ENCODE results near the gene CD36. TPM values are rescaled to one million over a fixed set of nuclear protein-coding genes. Genes with fewer than 3 reads are reported as not detected.

CD36 gene
- polyA plus RNA-seq, 1 donor from 2014 or later = 0.31 TPM

DNA sequence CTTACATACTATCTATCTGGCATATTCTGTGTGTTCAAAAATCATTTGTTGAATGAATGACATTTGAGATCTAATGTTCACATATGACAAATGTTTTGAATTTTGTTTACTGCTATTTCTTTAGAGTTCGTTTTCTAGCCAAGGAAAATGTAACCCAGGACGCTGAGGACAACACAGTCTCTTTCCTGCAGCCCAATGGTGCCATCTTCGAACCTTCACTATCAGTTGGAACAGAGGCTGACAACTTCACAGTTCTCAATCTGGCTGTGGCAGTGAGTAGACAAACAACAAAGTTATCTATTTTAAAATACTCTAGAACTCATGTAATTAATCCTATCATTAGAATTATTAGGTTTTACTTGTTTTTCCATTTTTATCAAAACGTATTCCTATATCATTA is 22.5 kb downstream of the CD36 start:
- no peaks in the 10 kb centered on the region for H3K36me3 ChIP-seq (ENCODE audit: insufficient read depth, low read length)
- no peak overlapping the region for H3K9ac ChIP-seq (ENCODE audit: low read length)
- no peaks in the 10 kb centered on the region for H3K9me2 ChIP-seq (ENCODE audit: insufficient read depth, low read length)
- no peak overlapping the region for H2AFZ ChIP-seq (ENCODE audit: low read depth, low read length)
- no peaks in the 10 kb centered on the region for H3K27me3 ChIP-seq (ENCODE audit: insufficient read depth, low read depth, low read length)
- H3K4me3 ChIP-seq (ENCODE audit: low read length) = no peak overlapping the region
- H3K4me2 ChIP-seq (ENCODE audit: low read length) = no peak overlapping the region
- no peaks in the 10 kb centered on the region for H3K9me3 ChIP-seq (ENCODE audit: low read length)
- TF ChIP-seq MXI1 (conservative IDR thresholded peaks at IDR 0.05; ENCODE audit: poor library complexity, severe bottlenecking) (no peak), POLR2AphosphoS5 (IDR thresholded peaks at IDR 0.05) (no peak), TAF1 (IDR thresholded peaks at IDR 0.05; ENCODE audit: low read depth) (no peak)
- no peaks in the 10 kb centered on the region for H4K20me1 ChIP-seq (ENCODE audit: insufficient read depth)
- no peak overlapping the region for H3K27ac ChIP-seq (ENCODE audit: low read length)
- H3K79me2 ChIP-seq (replicated peaks; ENCODE audit: insufficient read depth, low read length) = no peaks in the 10 kb centered on the region
- no peaks in the 10 kb centered on the region for H3F3A ChIP-seq (ENCODE audit: insufficient read depth, low read length, poor library complexity, severe bottlenecking)

DNA sequence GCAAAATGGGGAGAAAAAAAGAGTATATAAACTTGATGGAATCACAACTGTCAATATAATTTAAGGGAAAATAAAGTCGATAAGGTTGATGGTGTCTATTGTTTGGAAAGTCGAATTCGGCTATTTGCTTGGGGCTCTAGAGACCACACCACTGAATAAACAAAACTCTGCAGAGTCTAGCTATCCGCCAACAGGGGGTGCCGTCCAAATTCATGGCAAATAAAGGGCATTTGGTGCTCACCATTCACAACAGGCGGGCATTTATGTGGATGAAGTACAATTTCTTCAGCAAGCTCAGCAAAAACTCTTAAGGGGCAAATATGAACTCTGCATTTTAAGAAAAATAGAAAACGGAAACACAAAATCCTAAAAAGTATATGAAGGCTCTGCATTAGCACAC is 23.3 kb downstream of the CD36 start:
- Histone ChIP-seq H3K4me3 (ENCODE audit: low read length) (no peak overlapping the region), H4K20me1 (ENCODE audit: insufficient read depth) (no peaks in the 10 kb centered on the region), H3K9me3 (ENCODE audit: low read length) (no peaks in the 10 kb centered on the region), H3K9me2 (ENCODE audit: insufficient read depth, low read length) (no peaks in the 10 kb centered on the region), H3K4me2 (ENCODE audit: low read length) (no peak overlapping the region), H3K27ac (ENCODE audit: low read length) (no peak overlapping the region), H3K79me2 (replicated peaks; ENCODE audit: insufficient read depth, low read length) (no peaks in the 10 kb centered on the region), H2AFZ (ENCODE audit: low read depth, low read length) (no peak overlapping the region), H3K9ac (ENCODE audit: low read length) (no peak overlapping the region), H3F3A (ENCODE audit: insufficient read depth, low read length, poor library complexity, severe bottlenecking) (no peaks in the 10 kb centered on the region), H3K36me3 (ENCODE audit: insufficient read depth, low read length) (no peaks in the 10 kb centered on the region), H3K27me3 (ENCODE audit: insufficient read depth, low read depth, low read length) (no peaks in the 10 kb centered on the region)
- TF ChIP-seq RAD21 (conservative IDR thresholded peaks at IDR 0.05) (no peak), MXI1 (conservative IDR thresholded peaks at IDR 0.05; ENCODE audit: poor library complexity, severe bottlenecking) (no peak), TAF1 (IDR thresholded peaks at IDR 0.05; ENCODE audit: low read depth) (no peak), SMC3 (conservative IDR thresholded peaks at IDR 0.05; ENCODE audit: poor library complexity) (no peak), POLR2AphosphoS5 (IDR thresholded peaks at IDR 0.05) (no peak), EP300 (conservative IDR thresholded peaks at IDR 0.05; ENCODE audit: poor library complexity, severe bottlenecking) (no peak), EZH2 (IDR thresholded peaks at IDR 0.05; ENCODE audit: borderline replicate concordance, insufficient read depth, low read length, poor library complexity, severe bottlenecking) (no peak)
- TF ChIP-seq, protein P1, sequence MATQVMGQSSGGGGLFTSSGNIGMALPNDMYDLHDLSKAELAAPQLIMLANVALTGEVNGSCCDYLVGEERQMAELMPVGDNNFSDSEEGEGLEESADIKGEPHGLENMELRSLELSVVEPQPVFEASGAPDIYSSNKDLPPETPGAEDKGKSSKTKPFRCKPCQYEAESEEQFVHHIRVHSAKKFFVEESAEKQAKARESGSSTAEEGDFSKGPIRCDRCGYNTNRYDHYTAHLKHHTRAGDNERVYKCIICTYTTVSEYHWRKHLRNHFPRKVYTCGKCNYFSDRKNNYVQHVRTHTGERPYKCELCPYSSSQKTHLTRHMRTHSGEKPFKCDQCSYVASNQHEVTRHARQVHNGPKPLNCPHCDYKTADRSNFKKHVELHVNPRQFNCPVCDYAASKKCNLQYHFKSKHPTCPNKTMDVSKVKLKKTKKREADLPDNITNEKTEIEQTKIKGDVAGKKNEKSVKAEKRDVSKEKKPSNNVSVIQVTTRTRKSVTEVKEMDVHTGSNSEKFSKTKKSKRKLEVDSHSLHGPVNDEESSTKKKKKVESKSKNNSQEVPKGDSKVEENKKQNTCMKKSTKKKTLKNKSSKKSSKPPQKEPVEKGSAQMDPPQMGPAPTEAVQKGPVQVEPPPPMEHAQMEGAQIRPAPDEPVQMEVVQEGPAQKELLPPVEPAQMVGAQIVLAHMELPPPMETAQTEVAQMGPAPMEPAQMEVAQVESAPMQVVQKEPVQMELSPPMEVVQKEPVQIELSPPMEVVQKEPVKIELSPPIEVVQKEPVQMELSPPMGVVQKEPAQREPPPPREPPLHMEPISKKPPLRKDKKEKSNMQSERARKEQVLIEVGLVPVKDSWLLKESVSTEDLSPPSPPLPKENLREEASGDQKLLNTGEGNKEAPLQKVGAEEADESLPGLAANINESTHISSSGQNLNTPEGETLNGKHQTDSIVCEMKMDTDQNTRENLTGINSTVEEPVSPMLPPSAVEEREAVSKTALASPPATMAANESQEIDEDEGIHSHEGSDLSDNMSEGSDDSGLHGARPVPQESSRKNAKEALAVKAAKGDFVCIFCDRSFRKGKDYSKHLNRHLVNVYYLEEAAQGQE (IDR thresholded peaks at IDR 0.05; ENCODE audit: borderline replicate concordance) = no peak
- TF ChIP-seq, protein P2, sequence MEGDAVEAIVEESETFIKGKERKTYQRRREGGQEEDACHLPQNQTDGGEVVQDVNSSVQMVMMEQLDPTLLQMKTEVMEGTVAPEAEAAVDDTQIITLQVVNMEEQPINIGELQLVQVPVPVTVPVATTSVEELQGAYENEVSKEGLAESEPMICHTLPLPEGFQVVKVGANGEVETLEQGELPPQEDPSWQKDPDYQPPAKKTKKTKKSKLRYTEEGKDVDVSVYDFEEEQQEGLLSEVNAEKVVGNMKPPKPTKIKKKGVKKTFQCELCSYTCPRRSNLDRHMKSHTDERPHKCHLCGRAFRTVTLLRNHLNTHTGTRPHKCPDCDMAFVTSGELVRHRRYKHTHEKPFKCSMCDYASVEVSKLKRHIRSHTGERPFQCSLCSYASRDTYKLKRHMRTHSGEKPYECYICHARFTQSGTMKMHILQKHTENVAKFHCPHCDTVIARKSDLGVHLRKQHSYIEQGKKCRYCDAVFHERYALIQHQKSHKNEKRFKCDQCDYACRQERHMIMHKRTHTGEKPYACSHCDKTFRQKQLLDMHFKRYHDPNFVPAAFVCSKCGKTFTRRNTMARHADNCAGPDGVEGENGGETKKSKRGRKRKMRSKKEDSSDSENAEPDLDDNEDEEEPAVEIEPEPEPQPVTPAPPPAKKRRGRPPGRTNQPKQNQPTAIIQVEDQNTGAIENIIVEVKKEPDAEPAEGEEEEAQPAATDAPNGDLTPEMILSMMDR (IDR thresholded peaks at IDR 0.05; ENCODE audit: poor library complexity, severe bottlenecking) = no peak

DNA sequence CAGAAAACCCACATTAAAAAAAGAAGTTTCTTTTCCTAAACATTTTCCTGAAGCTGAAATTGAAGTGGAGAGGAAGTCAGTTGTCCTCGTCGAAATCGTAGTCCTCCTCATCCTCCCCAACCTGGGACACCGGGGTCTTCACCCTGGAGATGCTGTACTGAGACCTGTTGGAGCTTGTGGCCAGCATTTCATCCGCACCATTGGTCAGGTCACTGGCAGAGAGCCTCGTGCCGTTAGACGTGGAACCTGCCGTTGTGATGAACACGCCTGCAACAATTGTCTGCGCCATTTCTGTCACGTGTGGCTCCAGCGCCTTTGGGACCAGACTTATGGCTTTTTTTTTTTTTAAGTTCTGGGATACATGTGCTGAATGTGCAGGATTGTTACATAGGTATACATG is 23.8 kb downstream of the CD36 start:
- Histone ChIP-seq H3K9me2 (ENCODE audit: insufficient read depth, low read length) (no peaks in the 10 kb centered on the region), H3K4me2 (ENCODE audit: low read length) (no peak overlapping the region), H3K9ac (ENCODE audit: low read length) (no peak overlapping the region), H4K20me1 (ENCODE audit: insufficient read depth) (no peaks in the 10 kb centered on the region), H3K79me2 (replicated peaks; ENCODE audit: insufficient read depth, low read length) (no peaks in the 10 kb centered on the region), H3K27me3 (ENCODE audit: insufficient read depth, low read depth, low read length) (no peaks in the 10 kb centered on the region), H2AFZ (ENCODE audit: low read depth, low read length) (no peak overlapping the region), H3F3A (ENCODE audit: insufficient read depth, low read length, poor library complexity, severe bottlenecking) (no peaks in the 10 kb centered on the region), H3K9me3 (ENCODE audit: low read length) (no peaks in the 10 kb centered on the region), H3K36me3 (ENCODE audit: insufficient read depth, low read length) (no peaks in the 10 kb centered on the region), H3K4me3 (ENCODE audit: low read length) (no peak overlapping the region), H3K27ac (ENCODE audit: low read length) (no peak overlapping the region)
- TF ChIP-seq EP300 (conservative IDR thresholded peaks at IDR 0.05; ENCODE audit: poor library complexity, severe bottlenecking) (no peak), TAF1 (IDR thresholded peaks at IDR 0.05; ENCODE audit: low read depth) (no peak), RAD21 (conservative IDR thresholded peaks at IDR 0.05) (no peak), MXI1 (conservative IDR thresholded peaks at IDR 0.05; ENCODE audit: poor library complexity, severe bottlenecking) (no peak), SMC3 (conservative IDR thresholded peaks at IDR 0.05; ENCODE audit: poor library complexity) (no peak), POLR2AphosphoS5 (IDR thresholded peaks at IDR 0.05) (no peak), EZH2 (IDR thresholded peaks at IDR 0.05; ENCODE audit: borderline replicate concordance, insufficient read depth, low read length, poor library complexity, severe bottlenecking) (no peak)
- TF ChIP-seq, protein P1 (IDR thresholded peaks at IDR 0.05; ENCODE audit: borderline replicate concordance) = no peak
- TF ChIP-seq, protein P2 (IDR thresholded peaks at IDR 0.05; ENCODE audit: poor library complexity, severe bottlenecking) = no peak
